DMS79 (cell line): ENCODE results near the gene LILRA2.
"Not testable (repeated sequence)": the region's sequence is repeated elsewhere in the genome, so short reads cannot be mapped to it uniquely, and the experiment has no call there.

Experiments used
- DNase-seq: peaks from one replicate; lab custom pipeline; 2025; lab: John Stamatoyannopoulos, UW

The LILRA2 gene

GRCh38 chr19:54573330-54573872 lies at the start of gene LILRA2:
Gene LILRA2, plus strand, starts transcription at chr19:54573790. Its CDS starts 89 bp downstream, at chr19:54573879.
- no peak for DNase-seq

- DNase-seq: no peak
These were observed 48.0 kb upstream of the LILRA2 start for GRCh38 chr19:54525636-54526035.

GRCh38 chr19:54526972-54527371 lies 46.6 kb upstream of the LILRA2 start:
- DNase-seq: no peak

- DNase-seq: no peak
These were observed 42.7 kb upstream of the LILRA2 start for GRCh38 chr19:54530866-54531265.

- no peak for DNase-seq
These were observed 41.1 kb upstream of the LILRA2 start for GRCh38 chr19:54532528-54532927.

GRCh38 chr19:54533476-54533875 lies 40.1 kb upstream of the LILRA2 start:
- no peak for DNase-seq

GRCh38 chr19:54534156-54534555 lies 39.4 kb upstream of the LILRA2 start:
- DNase-seq: no peak

- no peak for DNase-seq
These were observed 38.0 kb upstream of the LILRA2 start for GRCh38 chr19:54535601-54536000.

GRCh38 chr19:54536956-54537355 lies 36.6 kb upstream of the LILRA2 start:
- DNase-seq: no peak

- DNase-seq: no peak
These were observed 31.9 kb upstream of the LILRA2 start for GRCh38 chr19:54541712-54542111.

GRCh38 chr19:54548806-54549205 lies 24.8 kb upstream of the LILRA2 start:
- no peak for DNase-seq

GRCh38 chr19:54549224-54549623 lies 24.4 kb upstream of the LILRA2 start:
- DNase-seq: no peak

GRCh38 chr19:54551293-54551692 lies 22.3 kb upstream of the LILRA2 start:
- no peak for DNase-seq

GRCh38 chr19:54551950-54552912 lies 21.4 kb upstream of the LILRA2 start:
- no peak for DNase-seq

- no peak for DNase-seq
These were observed 20.7 kb upstream of the LILRA2 start for GRCh38 chr19:54552913-54553310.

GRCh38 chr19:54554006-54554405 lies 19.6 kb upstream of the LILRA2 start:
- DNase-seq: no peak

- DNase-seq: no peak
These were observed 18.7 kb upstream of the LILRA2 start for GRCh38 chr19:54554896-54555295.

- DNase-seq: no peak
These were observed 17.4 kb upstream of the LILRA2 start for GRCh38 chr19:54556194-54556593.

- no peak for DNase-seq
These were observed 15.3 kb upstream of the LILRA2 start for GRCh38 chr19:54558339-54558738.

GRCh38 chr19:54560881-54561385 lies 12.7 kb upstream of the LILRA2 start:
- no peak for DNase-seq

- no peak for DNase-seq
These were observed 11.8 kb upstream of the LILRA2 start for GRCh38 chr19:54561840-54562239.

- DNase-seq: not testable (repeated sequence)
These were observed 10.4 kb upstream of the LILRA2 start for GRCh38 chr19:54563206-54563605.

GRCh38 chr19:54570316-54570715 lies 3.3 kb upstream of the LILRA2 start:
- DNase-seq: no peak
